Chondrocyte (in vitro differentiated cells): ENCODE results near the gene CMSS1. TPM values are rescaled to one million over a fixed set of nuclear protein-coding genes. Genes with fewer than 3 reads are reported as not detected.
A peak's percentile ranks its signal among the peaks of the same experiment; 100 is the strongest.

Experiments used
- DNase-seq: peaks from one replicate; pipeline ENCODE4 v3.0.0; 2021; ENCODE audit warnings: mixed read lengths, low spot score
- H3K27ac Mint-ChIP-seq: one replicate; pipeline ENCODE4 v1.8.0; 2021; ENCODE audit warnings: mild to moderate bottlenecking, moderate library complexity, mixed read lengths; ENCODE audit not compliant: unreplicated experiment
- H3K27me3 Mint-ChIP-seq: 2 replicates; pipeline ENCODE4 v1.8.0; 2021; ENCODE audit warnings: low read depth, mixed read lengths
- H3K36me3 Mint-ChIP-seq: 2 replicates; pipeline ENCODE4 v1.8.0; 2021; ENCODE audit warnings: low read depth, mixed read lengths
- H3K4me1 Mint-ChIP-seq: 2 replicates; pipeline ENCODE4 v1.8.0; 2021; ENCODE audit warnings: low read depth, mild to moderate bottlenecking, mixed read lengths
- H3K4me3 Mint-ChIP-seq: one replicate; pipeline ENCODE4 v1.8.0; 2021; ENCODE audit warnings: mild to moderate bottlenecking, moderate library complexity, mixed read lengths; ENCODE audit not compliant: unreplicated experiment
- H3K9me3 Mint-ChIP-seq: 2 replicates; pipeline ENCODE4 v1.8.0; 2021; ENCODE audit warnings: low read depth, mixed read lengths
- total RNA-seq: library from RNA; stranded (reverse); gene quantifications from 3 replicates; pipeline ENCODE4 v1.2.1, GENCODE V29; 2021
- TF ChIP-seq, protein P1 (sequence below): fragments of 200-600 bp; sonication (generic); IDR thresholded peaks from 2 replicates; pipeline ENCODE4 v1.5.0; 2021; ENCODE audit warnings: antibody characterized with exemption, mild to moderate bottlenecking, moderate library complexity

CMSS1 gene
- total RNA-seq, 1 donor from 2014 or later: 19.5 TPM

DNA sequence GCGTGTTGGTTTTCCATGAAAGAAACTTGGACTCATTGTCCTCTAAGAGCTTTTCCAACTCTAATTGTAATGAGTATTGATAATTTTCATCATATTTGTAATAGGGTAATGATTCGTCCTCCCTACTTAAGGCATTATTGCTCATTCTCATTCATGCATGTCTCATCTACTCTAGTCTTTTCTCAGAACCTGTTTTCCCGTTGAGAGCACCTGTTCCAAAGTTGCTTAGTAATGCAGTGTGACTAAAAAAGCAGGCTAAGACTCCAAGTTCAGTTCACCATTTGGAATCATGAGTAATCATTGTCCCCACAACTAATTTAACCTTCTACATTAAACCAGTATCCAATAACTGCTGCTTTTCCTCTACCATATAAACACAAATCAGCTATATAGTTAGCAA, 212.7 kb downstream of the CMSS1 start:
- Mint-ChIP-seq H3K36me3 (no peaks in the 10 kb centered on the region), H3K4me3 (no peak overlapping the region), H3K9me3 (no peaks in the 10 kb centered on the region), H3K27ac (no peak overlapping the region), H3K4me1 (peaks cover 49% of the 10 kb centered on the region), H3K27me3 (no peaks in the 10 kb centered on the region)
- no peak for DNase-seq
- TF ChIP-seq, protein P1, sequence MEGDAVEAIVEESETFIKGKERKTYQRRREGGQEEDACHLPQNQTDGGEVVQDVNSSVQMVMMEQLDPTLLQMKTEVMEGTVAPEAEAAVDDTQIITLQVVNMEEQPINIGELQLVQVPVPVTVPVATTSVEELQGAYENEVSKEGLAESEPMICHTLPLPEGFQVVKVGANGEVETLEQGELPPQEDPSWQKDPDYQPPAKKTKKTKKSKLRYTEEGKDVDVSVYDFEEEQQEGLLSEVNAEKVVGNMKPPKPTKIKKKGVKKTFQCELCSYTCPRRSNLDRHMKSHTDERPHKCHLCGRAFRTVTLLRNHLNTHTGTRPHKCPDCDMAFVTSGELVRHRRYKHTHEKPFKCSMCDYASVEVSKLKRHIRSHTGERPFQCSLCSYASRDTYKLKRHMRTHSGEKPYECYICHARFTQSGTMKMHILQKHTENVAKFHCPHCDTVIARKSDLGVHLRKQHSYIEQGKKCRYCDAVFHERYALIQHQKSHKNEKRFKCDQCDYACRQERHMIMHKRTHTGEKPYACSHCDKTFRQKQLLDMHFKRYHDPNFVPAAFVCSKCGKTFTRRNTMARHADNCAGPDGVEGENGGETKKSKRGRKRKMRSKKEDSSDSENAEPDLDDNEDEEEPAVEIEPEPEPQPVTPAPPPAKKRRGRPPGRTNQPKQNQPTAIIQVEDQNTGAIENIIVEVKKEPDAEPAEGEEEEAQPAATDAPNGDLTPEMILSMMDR: no peak

GRCh38 chr3:100030914-100031425, 213.3 kb downstream of the CMSS1 start:
- TF ChIP-seq, protein P1: no peak
- Mint-ChIP-seq H3K36me3 (no peaks in the 10 kb centered on the region), H3K9me3 (no peaks in the 10 kb centered on the region), H3K4me3 (no peak overlapping the region), H3K27ac (no peak overlapping the region), H3K4me1 (peaks cover 49% of the 10 kb centered on the region), H3K27me3 (no peaks in the 10 kb centered on the region)
- DNase-seq: no peak

- Mint-ChIP-seq H3K36me3 (no peaks in the 10 kb centered on the region), H3K4me3 (no peak overlapping the region), H3K27me3 (no peaks in the 10 kb centered on the region), H3K4me1 (peaks cover 49% of the 10 kb centered on the region), H3K9me3 (no peaks in the 10 kb centered on the region), H3K27ac (peak overlapping the region; percentile 79)
- no peak for DNase-seq
- TF ChIP-seq, protein P1: no peak
Observed at GRCh38 chr3:100032243-100032642, 214.6 kb downstream of the CMSS1 start.

DNA sequence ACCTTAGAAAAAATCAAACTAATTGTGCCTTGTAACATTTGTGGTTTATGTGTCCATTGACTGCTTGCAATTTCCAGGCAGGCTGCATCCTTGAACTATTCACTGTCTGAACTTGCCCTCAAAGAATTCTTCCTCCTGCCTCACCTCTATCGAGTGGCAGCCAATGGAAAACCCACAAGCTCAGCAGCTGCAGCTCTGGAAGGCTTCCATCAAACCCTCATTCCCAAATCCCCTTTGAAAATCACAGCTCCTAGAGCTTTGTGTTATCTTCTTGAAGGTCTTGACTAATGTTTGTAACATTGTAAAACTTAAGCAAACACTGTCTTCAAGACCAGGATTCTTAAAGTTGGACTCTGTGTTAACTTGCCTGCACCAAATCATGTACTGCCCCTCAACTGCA, 215.5 kb downstream of the CMSS1 start:
- H3K27me3 Mint-ChIP-seq: no peaks in the 10 kb centered on the region
- no peaks in the 10 kb centered on the region for H3K9me3 Mint-ChIP-seq
- no peaks in the 10 kb centered on the region for H3K36me3 Mint-ChIP-seq
- H3K4me1 Mint-ChIP-seq: peaks cover 49% of the 10 kb centered on the region
- TF ChIP-seq, protein P1: no peak
- peak overlapping the region; percentile 23 for H3K27ac Mint-ChIP-seq
- DNase-seq: no peak
- H3K4me3 Mint-ChIP-seq: no peak overlapping the region

DNA sequence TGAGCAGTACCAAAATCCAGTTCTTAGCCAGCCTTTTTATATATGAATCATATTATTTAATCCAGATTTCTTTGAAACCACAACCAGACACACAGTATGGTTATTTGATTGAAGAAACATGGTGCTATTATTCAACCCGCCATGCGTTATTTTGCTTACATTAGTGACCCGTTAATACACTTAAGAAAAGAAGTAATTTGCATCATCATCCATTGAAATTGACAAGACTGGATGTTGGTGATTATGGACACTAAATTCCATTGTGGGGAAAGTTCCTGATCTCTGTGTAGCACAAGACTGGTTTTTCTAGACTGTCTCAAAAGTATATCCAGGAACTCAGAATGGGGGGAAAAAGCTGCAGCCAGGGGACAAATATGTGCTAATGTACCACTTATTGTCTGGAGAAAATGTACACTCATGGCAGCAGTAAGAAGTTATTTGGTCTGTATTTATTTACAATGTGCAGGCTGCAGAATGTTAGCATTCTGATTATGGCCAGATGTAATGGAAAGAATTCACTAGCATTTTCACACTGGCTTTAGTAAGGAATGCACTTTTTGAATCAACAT, 216.3 kb downstream of the CMSS1 start:
- H3K27me3 Mint-ChIP-seq: no peaks in the 10 kb centered on the region
- H3K4me1 Mint-ChIP-seq: peaks cover 50% of the 10 kb centered on the region
- H3K27ac Mint-ChIP-seq: peak overlapping the region; percentile 1

More for the DNA sequence above, 216.3 kb downstream of the CMSS1 start:
- TF ChIP-seq, protein P1: no peak
- Mint-ChIP-seq H3K4me3 (no peak overlapping the region), H3K9me3 (no peaks in the 10 kb centered on the region), H3K36me3 (no peaks in the 10 kb centered on the region)
- no peak for DNase-seq
